ENCODE results near the gene LRMDA.

LRMDA gene

GRCh38 chr10:76017733-76018433 lies 586.5 kb downstream of the LRMDA start:
- Mint-ChIP-seq H3K27ac (no peak overlapping the region), H3K36me3 (no peaks in the 10 kb centered on the region), H3K4me3 (no peak overlapping the region), H3K4me1 (no peaks in the 10 kb centered on the region), H3K27me3 (no peaks in the 10 kb centered on the region), H3K9me3 (no peaks in the 10 kb centered on the region)
- no peak for ATAC-seq

GRCh38 chr10:76020630-76021029 lies 589.2 kb downstream of the LRMDA start:
- Mint-ChIP-seq H3K27ac (no peak overlapping the region), H3K4me1 (no peaks in the 10 kb centered on the region), H3K9me3 (no peaks in the 10 kb centered on the region), H3K4me3 (no peak overlapping the region), H3K27me3 (no peaks in the 10 kb centered on the region), H3K36me3 (no peaks in the 10 kb centered on the region)
- no peak for ATAC-seq

- no peaks in the 10 kb centered on the region for H3K36me3 Mint-ChIP-seq
Measured at GRCh38 chr10:76021398-76021797, 590.0 kb downstream of the LRMDA start.

GRCh38 chr10:76022366-76022765 lies 590.9 kb downstream of the LRMDA start:
- Mint-ChIP-seq H3K36me3 (no peaks in the 10 kb centered on the region), H3K27me3 (no peaks in the 10 kb centered on the region), H3K9me3 (no peaks in the 10 kb centered on the region), H3K4me1 (no peaks in the 10 kb centered on the region), H3K27ac (no peak overlapping the region), H3K4me3 (no peak overlapping the region)
- no peak for ATAC-seq

More at GRCh38 chr10:76021398-76021797, 590.0 kb downstream of the LRMDA start:
- no peaks in the 10 kb centered on the region for H3K4me1 Mint-ChIP-seq
- H3K9me3 Mint-ChIP-seq = no peaks in the 10 kb centered on the region
- H3K27me3 Mint-ChIP-seq = no peaks in the 10 kb centered on the region
- no peak for ATAC-seq
- no peak overlapping the region for H3K27ac Mint-ChIP-seq
- H3K4me3 Mint-ChIP-seq = no peak overlapping the region

- Mint-ChIP-seq H3K36me3 (no peaks in the 10 kb centered on the region), H3K27me3 (no peaks in the 10 kb centered on the region), H3K9me3 (no peaks in the 10 kb centered on the region), H3K27ac (no peak overlapping the region), H3K4me3 (no peak overlapping the region), H3K4me1 (no peaks in the 10 kb centered on the region)
- no peak for ATAC-seq
Measured at GRCh38 chr10:76023007-76023406, 591.6 kb downstream of the LRMDA start.

GRCh38 chr10:76024460-76025123 lies 593.2 kb downstream of the LRMDA start:
- Mint-ChIP-seq H3K27me3 (no peaks in the 10 kb centered on the region), H3K4me1 (no peaks in the 10 kb centered on the region), H3K27ac (no peak overlapping the region), H3K9me3 (no peaks in the 10 kb centered on the region), H3K4me3 (no peak overlapping the region), H3K36me3 (no peaks in the 10 kb centered on the region)
- no peak for ATAC-seq

GRCh38 chr10:76025124-76025477 lies 593.7 kb downstream of the LRMDA start:
- H3K27me3 Mint-ChIP-seq = no peaks in the 10 kb centered on the region
- H3K27ac Mint-ChIP-seq = no peak overlapping the region
- no peaks in the 10 kb centered on the region for H3K36me3 Mint-ChIP-seq

GRCh38 chr10:76026176-76026771 lies 594.9 kb downstream of the LRMDA start:
- Mint-ChIP-seq H3K4me3 (no peak overlapping the region), H3K9me3 (no peaks in the 10 kb centered on the region), H3K36me3 (no peaks in the 10 kb centered on the region), H3K27ac (no peak overlapping the region), H3K27me3 (no peaks in the 10 kb centered on the region), H3K4me1 (no peaks in the 10 kb centered on the region)
- ATAC-seq = no peak

More at GRCh38 chr10:76025124-76025477, 593.7 kb downstream of the LRMDA start:
- no peaks in the 10 kb centered on the region for H3K4me1 Mint-ChIP-seq
- no peaks in the 10 kb centered on the region for H3K9me3 Mint-ChIP-seq
- H3K4me3 Mint-ChIP-seq = no peak overlapping the region
- no peak for ATAC-seq

- H3K36me3 Mint-ChIP-seq = no peaks in the 10 kb centered on the region
- H3K9me3 Mint-ChIP-seq = no peaks in the 10 kb centered on the region
- no peak overlapping the region for H3K4me3 Mint-ChIP-seq
- no peak for ATAC-seq
- H3K4me1 Mint-ChIP-seq = no peaks in the 10 kb centered on the region
- H3K27ac Mint-ChIP-seq = no peak overlapping the region
- no peaks in the 10 kb centered on the region for H3K27me3 Mint-ChIP-seq
Measured at GRCh38 chr10:76026905-76027304, 595.5 kb downstream of the LRMDA start.

GRCh38 chr10:76029782-76030181 lies 598.4 kb downstream of the LRMDA start:
- Mint-ChIP-seq H3K36me3 (no peaks in the 10 kb centered on the region), H3K27me3 (peaks cover 15% of the 10 kb centered on the region), H3K4me3 (no peak overlapping the region), H3K27ac (no peak overlapping the region), H3K4me1 (no peaks in the 10 kb centered on the region), H3K9me3 (no peaks in the 10 kb centered on the region)
- ATAC-seq = no peak

GRCh38 chr10:76031099-76031498 lies 599.7 kb downstream of the LRMDA start:
- H3K4me3 Mint-ChIP-seq = no peak overlapping the region
- H3K4me1 Mint-ChIP-seq = no peaks in the 10 kb centered on the region
- no peak for ATAC-seq
- H3K27ac Mint-ChIP-seq = no peak overlapping the region
- peaks cover 15% of the 10 kb centered on the region for H3K27me3 Mint-ChIP-seq
- H3K9me3 Mint-ChIP-seq = no peaks in the 10 kb centered on the region
- no peaks in the 10 kb centered on the region for H3K36me3 Mint-ChIP-seq

GRCh38 chr10:76031769-76032699 lies 600.6 kb downstream of the LRMDA start:
- Mint-ChIP-seq H3K36me3 (no peaks in the 10 kb centered on the region), H3K4me3 (no peak overlapping the region), H3K27ac (no peak overlapping the region), H3K4me1 (no peaks in the 10 kb centered on the region), H3K9me3 (no peaks in the 10 kb centered on the region), H3K27me3 (peaks cover 15% of the 10 kb centered on the region)
- no peak for ATAC-seq

GRCh38 chr10:76032700-76033039 lies 601.2 kb downstream of the LRMDA start:
- Mint-ChIP-seq H3K9me3 (no peaks in the 10 kb centered on the region), H3K36me3 (no peaks in the 10 kb centered on the region), H3K4me1 (no peaks in the 10 kb centered on the region), H3K4me3 (no peak overlapping the region), H3K27ac (no peak overlapping the region), H3K27me3 (peaks cover 15% of the 10 kb centered on the region)
- ATAC-seq = no peak

GRCh38 chr10:76033457-76034196 lies 602.2 kb downstream of the LRMDA start:
- H3K27ac Mint-ChIP-seq = no peak overlapping the region
- H3K36me3 Mint-ChIP-seq = no peaks in the 10 kb centered on the region
- H3K9me3 Mint-ChIP-seq = peaks cover 2% of the 10 kb centered on the region
- peaks cover 15% of the 10 kb centered on the region for H3K27me3 Mint-ChIP-seq
- no peak overlapping the region for H3K4me3 Mint-ChIP-seq
- no peak for ATAC-seq
- no peaks in the 10 kb centered on the region for H3K4me1 Mint-ChIP-seq

Data from stimulated activated memory B cell treated with anti-CD40 and anti-IgM and Interleukin-4, amounts not matched to agents 10 μg/mL and 1 μg/mL and 100 μg/mL, for 72 hours (primary cell).